HG03097 (cell line): ENCODE results near the gene CAPN13.

Experiments
- ATAC-seq: cut with Tn5 transposase; IDR thresholded peaks from one replicate; pipeline ENCODE4 v1.9.1; 2021; ENCODE audit not compliant: unreplicated experiment, low FRiP score

CAPN13 gene

GRCh38 chr2:30686669-30687068, 120.6 kb downstream of the CAPN13 start:
- ATAC-seq = no peak

DNA sequence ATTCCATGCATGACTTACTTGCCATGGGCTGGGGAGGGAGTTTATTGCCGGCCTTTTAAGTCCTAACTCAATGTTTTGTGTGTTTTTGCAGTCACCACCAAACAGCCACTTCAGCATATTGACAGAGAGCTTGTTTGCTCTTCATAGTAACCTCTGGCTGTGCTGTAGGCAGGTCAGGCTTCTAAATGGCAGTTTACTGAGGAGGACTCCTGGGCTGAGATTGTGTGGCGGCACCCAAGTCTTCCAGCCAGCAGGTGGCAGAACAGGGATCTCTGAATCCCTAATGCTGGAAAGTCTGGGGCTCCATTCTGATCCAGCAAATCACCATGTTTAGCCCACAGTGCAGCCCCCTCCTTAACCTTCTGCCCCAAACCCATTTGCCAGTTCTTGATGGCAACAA, 121.2 kb downstream of the CAPN13 start:
- ATAC-seq = no peak

GRCh38 chr2:30684996-30685395, 122.2 kb downstream of the CAPN13 start:
- ATAC-seq = no peak

DNA sequence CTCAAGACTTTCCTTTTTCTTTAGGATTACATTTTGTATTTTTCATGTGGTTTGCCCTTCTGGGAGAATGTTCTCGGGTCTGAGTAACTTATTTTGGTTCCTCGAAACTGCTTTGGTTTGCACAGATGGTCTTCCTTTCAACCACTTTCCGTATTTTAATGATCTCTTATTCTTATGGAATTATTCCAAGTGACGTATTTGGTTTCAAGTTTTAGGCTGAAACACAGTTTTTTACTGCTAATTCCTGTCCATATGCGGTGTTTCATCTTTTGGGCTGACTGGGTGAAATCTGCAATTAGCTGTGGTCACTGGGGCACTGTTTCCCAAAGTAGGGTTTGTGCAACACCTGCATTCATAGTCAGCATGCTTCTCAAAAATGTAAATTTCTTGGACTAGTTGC, 122.7 kb downstream of the CAPN13 start:
- no peak for ATAC-seq

- ATAC-seq = no peak
Measured at GRCh38 chr2:30684026-30684425, 123.2 kb downstream of the CAPN13 start.

GRCh38 chr2:30683236-30683956, 123.8 kb downstream of the CAPN13 start:
- ATAC-seq = no peak

GRCh38 chr2:30681022-30681421, 126.2 kb downstream of the CAPN13 start:
- ATAC-seq = no peak

GRCh38 chr2:30680121-30680520, 127.1 kb downstream of the CAPN13 start:
- ATAC-seq = no peak

DNA sequence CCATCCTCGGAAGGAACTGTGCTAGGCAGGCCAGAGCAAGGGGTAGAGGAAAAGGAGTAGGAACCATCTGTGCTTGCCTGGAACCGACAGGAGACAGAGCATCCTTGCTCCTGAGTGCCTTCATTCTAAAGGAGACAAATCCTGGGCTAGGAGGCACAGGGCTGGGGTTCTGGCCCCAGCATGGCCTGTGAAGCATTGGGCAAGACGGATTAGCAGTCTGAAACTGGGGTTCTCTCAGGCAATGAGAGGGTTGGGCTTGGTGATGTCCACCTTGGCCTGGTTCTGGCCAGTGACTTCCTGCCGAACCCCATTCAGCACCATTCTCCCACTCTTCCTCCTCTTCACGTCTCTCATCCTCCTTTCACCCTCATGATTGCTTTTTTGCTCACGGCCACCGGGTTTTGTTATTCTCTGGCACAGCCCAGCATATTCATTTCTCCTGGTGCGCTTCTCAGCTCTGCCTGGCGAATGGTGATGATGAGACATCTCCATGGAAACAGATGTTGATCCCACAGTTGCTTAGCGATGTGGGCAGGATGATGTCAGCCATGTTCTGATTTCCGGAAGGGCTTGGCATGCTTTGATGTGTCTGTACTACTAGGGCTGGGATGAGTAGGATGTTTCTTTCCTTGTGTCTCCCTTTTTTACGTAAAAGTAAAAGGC, 127.7 kb downstream of the CAPN13 start:
- ATAC-seq = no peak

DNA sequence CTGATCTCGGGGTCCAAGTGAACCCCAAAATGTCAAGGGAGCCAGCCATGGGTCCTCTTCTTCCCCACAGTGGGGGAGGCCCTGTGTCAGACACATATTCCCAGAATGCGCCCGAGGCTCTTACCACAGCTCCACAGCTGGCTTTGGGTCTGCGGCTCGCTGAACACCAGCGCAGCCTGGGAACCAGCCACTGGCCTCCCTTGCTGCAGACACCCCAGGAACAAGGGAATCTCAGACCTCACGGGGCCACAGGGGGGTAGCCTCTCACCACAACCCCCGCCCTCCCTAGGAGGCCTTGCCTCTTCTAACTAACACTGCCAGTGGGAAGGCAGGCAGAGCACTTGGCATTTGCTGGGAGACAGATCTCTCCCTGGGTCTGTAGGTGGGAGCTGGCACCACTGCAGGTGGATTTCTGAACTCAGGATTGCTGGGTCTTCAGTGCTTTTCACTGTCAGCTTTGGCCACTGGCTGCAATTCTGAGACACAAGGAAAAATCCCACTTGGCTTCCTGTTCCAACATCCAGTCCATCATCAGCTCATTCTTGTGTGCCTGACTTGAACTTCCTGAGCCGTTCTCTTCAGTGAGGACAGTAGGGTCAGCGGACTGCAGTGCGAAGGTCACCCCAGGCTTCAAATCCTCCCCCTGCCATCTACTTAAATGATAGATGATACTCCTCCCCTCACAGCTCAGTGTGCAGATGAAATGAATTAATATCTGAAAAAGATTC, 128.7 kb downstream of the CAPN13 start:
- no peak for ATAC-seq

DNA sequence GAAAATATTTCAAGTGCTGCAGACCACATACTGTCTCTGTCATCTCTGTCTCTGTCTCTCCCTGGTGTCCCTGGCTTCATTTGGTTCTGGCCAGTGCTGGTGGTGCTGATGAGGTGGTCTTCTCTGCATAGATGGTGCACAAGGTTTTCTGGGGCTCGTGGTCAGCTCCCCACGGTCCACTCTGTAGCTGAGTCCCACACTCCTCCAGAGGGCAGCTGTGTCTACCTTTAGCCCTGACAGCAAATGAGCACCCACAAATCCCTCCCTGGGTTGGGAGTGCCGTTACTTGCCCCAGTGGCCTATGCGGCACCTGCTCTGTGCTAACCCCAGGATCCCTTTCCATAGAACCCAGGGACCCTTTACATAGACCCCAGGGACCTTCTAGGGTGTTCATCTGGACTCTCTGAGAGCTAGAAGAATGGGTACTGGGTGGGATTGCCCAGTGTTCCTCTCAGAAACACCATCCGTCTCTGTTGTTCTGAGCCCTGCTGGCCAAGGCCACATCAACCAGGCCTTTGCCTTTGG, 129.3 kb downstream of the CAPN13 start:
- no peak for ATAC-seq

- no peak for ATAC-seq
Measured at GRCh38 chr2:30677231-30677630, 130.0 kb downstream of the CAPN13 start.

DNA sequence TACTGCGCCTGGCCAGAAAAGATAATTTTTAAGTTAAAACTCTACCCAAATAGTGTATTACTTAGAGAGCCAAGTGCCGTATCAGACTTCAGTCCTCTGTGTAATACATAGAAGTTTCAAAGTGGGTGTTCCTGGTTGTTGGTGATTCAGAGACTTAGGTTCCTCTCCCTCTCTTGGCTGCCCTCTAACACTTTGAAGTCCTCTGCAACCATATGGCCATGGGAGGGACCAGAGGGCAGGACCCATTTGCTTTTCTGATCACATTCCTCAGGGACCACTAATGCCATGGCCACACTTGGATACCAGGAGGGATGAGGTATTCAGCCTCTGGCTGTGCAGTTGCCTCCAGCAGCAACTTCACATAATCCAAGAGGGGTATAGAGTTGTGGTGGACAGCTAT, 131.5 kb downstream of the CAPN13 start:
- ATAC-seq = no peak

DNA sequence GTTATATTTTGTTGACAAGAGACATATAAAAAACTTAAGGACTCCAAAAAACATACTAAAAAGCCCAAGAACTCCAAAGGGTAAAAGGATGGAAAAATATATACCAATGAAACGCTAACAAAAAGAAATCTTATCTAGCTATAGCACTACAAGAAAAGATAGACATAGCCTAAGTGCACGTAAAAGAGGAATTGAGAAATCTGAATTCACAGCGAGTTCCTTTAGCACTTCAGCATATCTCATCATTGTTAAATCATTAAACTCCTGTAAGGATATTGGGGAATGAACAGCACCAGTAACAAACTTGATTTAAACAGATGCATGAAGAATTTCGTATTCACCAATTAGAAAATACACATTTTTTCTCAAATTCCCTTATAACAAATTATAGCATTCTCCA, 134.1 kb downstream of the CAPN13 start:
- ATAC-seq = no peak
